ENCODE measurements around the gene RNGTT.

The RNGTT gene

GRCh38 chr6:88702956-88703556 lies 260.4 kb downstream of the RNGTT start:
- no peak for DNase-seq
- intact Hi-C loops (cut with DNase I), result no loop called here

- DNase-seq, result no peak
- intact Hi-C loops (cut with DNase I), result no loop called here
Measured at GRCh38 chr6:88698661-88699060, 264.8 kb downstream of the RNGTT start.

GRCh38 chr6:88695937-88696336 lies 267.5 kb downstream of the RNGTT start:
- intact Hi-C loops (cut with DNase I), result no loop called here
- DNase-seq, result no peak

GRCh38 chr6:88683734-88684133 lies 279.7 kb downstream of the RNGTT start:
- intact Hi-C loops (cut with DNase I), result no loop called here

GRCh38 chr6:88680654-88681053 lies 282.8 kb downstream of the RNGTT start:
- intact Hi-C loops (cut with DNase I), result no loop called here
- DNase-seq, result no peak

More at GRCh38 chr6:88683734-88684133, 279.7 kb downstream of the RNGTT start:
- DNase-seq, result no peak

GRCh38 chr6:88679841-88680240 lies 283.6 kb downstream of the RNGTT start:
- intact Hi-C loops (cut with DNase I), result no loop called here
- DNase-seq, result no peak

- no peak for DNase-seq
- intact Hi-C loops (cut with DNase I), result no loop called here
Measured at GRCh38 chr6:88677356-88677755, 286.1 kb downstream of the RNGTT start.

- DNase-seq, result no peak
- intact Hi-C loops (cut with DNase I), result no loop called here
Measured at GRCh38 chr6:88671624-88672023, 291.8 kb downstream of the RNGTT start.

- intact Hi-C loops (cut with DNase I), result no loop called here
- no peak for DNase-seq
Measured at GRCh38 chr6:88670369-88670768, 293.0 kb downstream of the RNGTT start.

GRCh38 chr6:88669475-88669874 lies 293.9 kb downstream of the RNGTT start:
- no peak for DNase-seq
- intact Hi-C loops (cut with DNase I), result no loop called here

GRCh38 chr6:88666901-88667300 lies 296.5 kb downstream of the RNGTT start:
- intact Hi-C loops (cut with DNase I), result no loop called here
- no peak for DNase-seq

- no peak for DNase-seq
- intact Hi-C loops (cut with DNase I), result no loop called here
Measured at GRCh38 chr6:88665131-88665530, 298.3 kb downstream of the RNGTT start.

- DNase-seq, result no peak
- intact Hi-C loops (cut with DNase I), result no loop called here
Measured at GRCh38 chr6:88663801-88664200, 299.6 kb downstream of the RNGTT start.

GRCh38 chr6:88662653-88663174 lies 300.7 kb downstream of the RNGTT start:
- intact Hi-C loops (cut with DNase I), result no loop called here
- DNase-seq, result no peak

GRCh38 chr6:88662163-88662580 lies 301.2 kb downstream of the RNGTT start:
- DNase-seq, result no peak
- intact Hi-C loops (cut with DNase I), result no loop called here

- no peak for DNase-seq
- intact Hi-C loops (cut with DNase I), result no loop called here
Measured at GRCh38 chr6:88661136-88661535, 302.3 kb downstream of the RNGTT start.

GRCh38 chr6:88655586-88655985 lies 307.8 kb downstream of the RNGTT start:
- intact Hi-C loops (cut with DNase I), result no loop called here

GRCh38 chr6:88653936-88654335 lies 309.5 kb downstream of the RNGTT start:
- no peak for DNase-seq
- intact Hi-C loops (cut with DNase I), result no loop called here

More at GRCh38 chr6:88655586-88655985, 307.8 kb downstream of the RNGTT start:
- no peak for DNase-seq

GRCh38 chr6:88651400-88651799 lies 312.0 kb downstream of the RNGTT start:
- intact Hi-C loops (cut with DNase I), result no loop called here
- DNase-seq, result no peak

GRCh38 chr6:88650979-88651378 lies 312.4 kb downstream of the RNGTT start:
- DNase-seq, result no peak
- intact Hi-C loops (cut with DNase I), result no loop called here

GRCh38 chr6:88650029-88650619 lies 313.3 kb downstream of the RNGTT start:
- DNase-seq, result peak in 9 of 42 donors; percentile 8 to 59 (median 27)
- intact Hi-C loops (cut with DNase I), result no loop called here

Measured in head of caudate nucleus (tissue), 42 donors.